MCF 10A (cell line): ENCODE data around the gene CD99. TPM values are rescaled to one million over a fixed set of nuclear protein-coding genes. Genes with fewer than 3 reads are reported as not detected.

Source experiments
- BruUV-seq: library from RNA; stranded (reverse); fragments of 400-500 nt; replicated peaks from 2 replicates; lab custom pipeline; 2021; lab: Mats Ljungman, UMichigan
- CTCF ChIA-PET: fragments of 300-600 bp; sonication (Branson Sonifier 250); formaldehyde crosslinking; extraction: SDS; loops from one replicate; lab custom pipeline; 2021; ENCODE audit warnings: antibody characterized with exemption, inconsistent platforms; lab: Yijun Ruan, JAX
- POLR2A ChIA-PET: fragments of 300-600, 350-650 bp; sonication (Branson Sonifier 250); formaldehyde crosslinking; extraction: SDS; loops from one replicate; lab custom pipeline; 2020; ENCODE audit warnings: antibody characterized with exemption, inconsistent platforms; lab: Yijun Ruan, JAX
- DNase-seq: peaks from one replicate; pipeline ENCODE4 v3.0.0-alpha.2; 2018; ENCODE audit not compliant: unreplicated experiment
- H3K27ac Mint-ChIP-seq: one replicate; pipeline ENCODE4 v1.8.0; 2022; ENCODE audit warnings: mild to moderate bottlenecking, low read depth, mixed read lengths; ENCODE audit not compliant: unreplicated experiment
- H3K27me3 Mint-ChIP-seq: one replicate; pipeline ENCODE4 v1.8.0; 2022; ENCODE audit warnings: mixed read lengths; ENCODE audit not compliant: insufficient read depth, unreplicated experiment
- H3K36me3 Mint-ChIP-seq: one replicate; pipeline ENCODE4 v1.8.0; 2022; ENCODE audit warnings: mild to moderate bottlenecking, moderate library complexity, mixed read lengths; ENCODE audit not compliant: insufficient read depth, unreplicated experiment
- H3K4me1 Mint-ChIP-seq: one replicate; pipeline ENCODE4 v1.8.0; 2022; ENCODE audit warnings: mixed read lengths; ENCODE audit not compliant: insufficient read depth, unreplicated experiment
- H3K4me3 Mint-ChIP-seq: one replicate; pipeline ENCODE4 v1.8.0; 2022; ENCODE audit warnings: mild to moderate bottlenecking, moderate library complexity, mixed read lengths; ENCODE audit not compliant: unreplicated experiment
- H3K9me3 Mint-ChIP-seq: one replicate; pipeline ENCODE4 v1.8.0; 2022; ENCODE audit warnings: mixed read lengths; ENCODE audit not compliant: unreplicated experiment
- intact Hi-C: fragments of 100-400 bp; cut with micrococcal nuclease; formaldehyde crosslinking; loops from 2 replicates; pipeline ENCODE4 v1.14.1; 2022
- total RNA-seq: library from RNA; stranded (reverse); gene quantifications from 2 replicates; pipeline ENCODE4 v1.2.3, GENCODE V29; 2022
- TF ChIP-seq, protein P1 (sequence below): fragments of 200-600 bp; IDR thresholded peaks from one replicate; pipeline ENCODE4 v1.8.0; 2022; ENCODE audit warnings: antibody characterized with exemption, mild to moderate bottlenecking; ENCODE audit not compliant: unreplicated experiment

Gene CD99
- total RNA-seq, 1 experiment from 2014 or later, result 176 TPM

DNA sequence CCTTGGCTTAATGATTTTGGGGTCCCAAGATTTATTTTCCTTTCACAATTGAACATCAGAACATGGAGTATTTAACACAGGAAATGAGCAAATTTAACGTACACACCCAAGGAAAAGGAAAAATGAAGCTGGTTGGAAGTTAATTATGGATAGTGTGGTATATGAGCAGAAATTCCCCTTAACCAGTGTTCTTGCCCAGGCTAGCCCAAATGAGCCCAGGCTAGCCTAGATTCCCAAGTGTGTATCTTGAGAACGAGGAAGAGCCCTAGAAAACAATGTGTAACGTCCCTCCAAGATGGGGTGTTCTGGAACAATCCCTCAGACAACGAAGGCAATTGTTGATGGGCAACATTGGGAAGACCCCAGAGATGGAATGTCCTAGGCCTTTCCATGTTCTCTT, 94.4 kb downstream of the CD99 start:
- H3K27ac Mint-ChIP-seq, result no peak overlapping the region
- POLR2A ChIA-PET, result interaction anchor here (0.7 kb wide), 1 partner anchor 19 kb away, joined by 4 read pairs; no protein-coding TSS in a partner anchor

DNA sequence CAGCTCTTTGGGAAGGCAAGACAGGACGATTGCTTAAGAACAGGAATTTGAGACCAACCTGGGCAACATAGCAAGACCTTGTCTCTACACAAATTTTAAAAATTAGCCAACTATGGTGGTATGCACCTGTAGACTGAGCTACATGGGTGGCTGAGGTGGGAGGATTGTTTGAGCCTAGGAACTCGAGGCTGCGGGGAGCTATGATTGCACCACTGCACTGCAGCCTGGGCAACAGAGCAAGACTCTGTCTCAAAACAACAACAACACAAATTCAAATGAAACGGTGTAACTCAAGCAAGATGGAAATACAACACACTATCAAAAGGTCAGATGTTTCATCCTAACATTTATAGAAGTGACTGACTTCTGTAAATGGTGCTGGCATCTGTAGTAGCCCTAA, 97.9 kb downstream of the CD99 start:
- no TSS peak for BruUV-seq
- Mint-ChIP-seq H3K36me3 (peaks cover 5% of the 10 kb centered on the region), H3K9me3 (no peaks in the 10 kb centered on the region), H3K4me3 (no peak overlapping the region), H3K27ac (no peak overlapping the region), H3K4me1 (peaks cover 5% of the 10 kb centered on the region), H3K27me3 (peaks cover 27% of the 10 kb centered on the region)
- CTCF ChIA-PET, result no interaction called here
- POLR2A ChIA-PET, result no interaction called here
- intact Hi-C loops, result no loop called here
- no peak for DNase-seq
- TF ChIP-seq, protein P1, sequence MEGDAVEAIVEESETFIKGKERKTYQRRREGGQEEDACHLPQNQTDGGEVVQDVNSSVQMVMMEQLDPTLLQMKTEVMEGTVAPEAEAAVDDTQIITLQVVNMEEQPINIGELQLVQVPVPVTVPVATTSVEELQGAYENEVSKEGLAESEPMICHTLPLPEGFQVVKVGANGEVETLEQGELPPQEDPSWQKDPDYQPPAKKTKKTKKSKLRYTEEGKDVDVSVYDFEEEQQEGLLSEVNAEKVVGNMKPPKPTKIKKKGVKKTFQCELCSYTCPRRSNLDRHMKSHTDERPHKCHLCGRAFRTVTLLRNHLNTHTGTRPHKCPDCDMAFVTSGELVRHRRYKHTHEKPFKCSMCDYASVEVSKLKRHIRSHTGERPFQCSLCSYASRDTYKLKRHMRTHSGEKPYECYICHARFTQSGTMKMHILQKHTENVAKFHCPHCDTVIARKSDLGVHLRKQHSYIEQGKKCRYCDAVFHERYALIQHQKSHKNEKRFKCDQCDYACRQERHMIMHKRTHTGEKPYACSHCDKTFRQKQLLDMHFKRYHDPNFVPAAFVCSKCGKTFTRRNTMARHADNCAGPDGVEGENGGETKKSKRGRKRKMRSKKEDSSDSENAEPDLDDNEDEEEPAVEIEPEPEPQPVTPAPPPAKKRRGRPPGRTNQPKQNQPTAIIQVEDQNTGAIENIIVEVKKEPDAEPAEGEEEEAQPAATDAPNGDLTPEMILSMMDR, result no peak

More for the DNA sequence above, 94.4 kb downstream of the CD99 start:
- intact Hi-C loops, result no loop called here
- CTCF ChIA-PET, result interaction anchor here (0.8 kb wide), 1 partner anchor 34 kb away, joined by 3 read pairs; no protein-coding TSS in a partner anchor
- H3K4me3 Mint-ChIP-seq, result no peak overlapping the region
- TF ChIP-seq, protein P1, result no peak
- no TSS peak for BruUV-seq
- H3K4me1 Mint-ChIP-seq, result no peaks in the 10 kb centered on the region
- peaks cover 5% of the 10 kb centered on the region for H3K36me3 Mint-ChIP-seq
- H3K27me3 Mint-ChIP-seq, result no peaks in the 10 kb centered on the region
- H3K9me3 Mint-ChIP-seq, result no peaks in the 10 kb centered on the region
- no peak for DNase-seq

DNA sequence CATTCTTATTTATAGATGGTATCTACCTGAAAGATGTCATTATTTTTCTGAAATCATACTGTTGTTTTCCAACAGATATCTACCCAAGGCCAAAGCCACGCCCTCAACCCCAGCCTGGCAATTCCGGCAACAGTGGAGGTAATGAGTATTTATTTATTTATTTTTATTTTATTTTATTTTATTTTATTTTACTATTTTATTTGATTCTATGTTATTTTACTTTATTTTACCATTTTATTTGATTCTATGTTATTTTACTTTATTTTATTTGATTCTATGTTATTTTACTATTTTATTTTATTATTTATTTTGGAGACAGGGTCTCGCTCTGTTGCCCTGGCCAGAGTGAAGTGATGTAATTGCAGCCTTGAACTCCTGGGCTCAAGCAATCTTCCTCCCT, 98.5 kb downstream of the CD99 start:
- no TSS peak for BruUV-seq
- no peak for DNase-seq
- Mint-ChIP-seq H3K27me3 (peaks cover 29% of the 10 kb centered on the region), H3K27ac (no peak overlapping the region), H3K4me3 (no peak overlapping the region), H3K9me3 (no peaks in the 10 kb centered on the region), H3K36me3 (peaks cover 5% of the 10 kb centered on the region), H3K4me1 (peaks cover 5% of the 10 kb centered on the region)
- TF ChIP-seq, protein P1, result no peak
- ChIA-PET CTCF (no interaction called here), POLR2A (no interaction called here)
- intact Hi-C loops, result no loop called here

Other genes with a start within 250 kb of the CD99 start
- 23.9 and 26.5 TPM in 2 replicates for gene DHRSX, start 190.3 kb upstream of the CD99 start, total RNA-seq
- 19.6 and 23.7 TPM in 2 replicates for gene ZBED1, start 190.3 kb upstream of the CD99 start, total RNA-seq
- not detected in 2 replicates for gene XG, start 60.7 kb downstream of the CD99 start, total RNA-seq
- not detected in 2 replicates for gene GYG2, start 137.6 kb downstream of the CD99 start, total RNA-seq
- 20.6 and 21.5 TPM in 2 replicates for gene ARSD, start 238.0 kb downstream of the CD99 start, total RNA-seq